IPS-15b (cell line): Measurements from ENCODE around the gene JUND.
A peak's percentile ranks its signal among the peaks of the same experiment; 100 is the strongest.

ENCODE experiments used
- H3K27me3 ChIP-seq: one replicate; pipeline ENCODE4 v1.6.1; 2013; ENCODE audit warnings: low read length; ENCODE audit not compliant: control insufficient read depth, insufficient read depth
- H3K36me3 ChIP-seq: one replicate; pipeline ENCODE4 v1.6.1; 2013; ENCODE audit warnings: low read length; ENCODE audit not compliant: control insufficient read depth, insufficient read depth
- H3K4me1 ChIP-seq: one replicate; pipeline ENCODE4 v1.6.1; 2013; ENCODE audit warnings: mild to moderate bottlenecking, low read length; ENCODE audit not compliant: control insufficient read depth, insufficient read depth
- H3K4me3 ChIP-seq: one replicate; pipeline ENCODE4 v1.5.1; 2013; ENCODE audit warnings: low read depth, low read length
- H3K9ac ChIP-seq: one replicate; pipeline ENCODE4 v1.6.1; 2013; ENCODE audit warnings: low read depth, mild to moderate bottlenecking, low read length
- H3K9me3 ChIP-seq: one replicate; pipeline ENCODE4 v1.6.1; 2013; ENCODE audit warnings: mild to moderate bottlenecking, low read length; ENCODE audit not compliant: control insufficient read depth, insufficient read depth

The JUND gene

GRCh38 chr19:18261474-18261873, 19.9 kb downstream of the JUND start:
- H3K4me1 ChIP-seq, result no peaks in the 10 kb centered on the region
- no peaks in the 10 kb centered on the region for H3K27me3 ChIP-seq
- H3K9ac ChIP-seq, result no peak overlapping the region
- H3K9me3 ChIP-seq, result no peaks in the 10 kb centered on the region
- H3K4me3 ChIP-seq, result no peak overlapping the region
- no peaks in the 10 kb centered on the region for H3K36me3 ChIP-seq

DNA sequence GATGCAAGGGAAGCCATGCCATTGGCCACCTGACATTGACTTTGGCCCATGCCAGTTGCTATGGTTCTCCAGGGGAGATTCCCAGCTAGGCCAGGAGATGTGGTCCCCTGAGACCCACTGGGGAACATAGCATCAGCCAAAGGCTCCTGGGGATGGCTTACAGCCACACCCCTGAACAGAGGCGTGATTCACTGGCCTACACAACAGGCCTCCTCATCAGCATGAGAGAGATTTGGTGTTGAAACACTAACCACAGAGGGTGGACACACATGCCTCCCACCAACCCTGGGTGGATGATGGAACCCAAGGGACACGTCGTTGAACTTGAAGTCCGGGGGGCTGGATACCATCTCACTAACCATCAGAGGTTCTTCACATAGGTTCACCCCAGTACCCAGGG, 21.5 kb downstream of the JUND start:
- no peaks in the 10 kb centered on the region for H3K9me3 ChIP-seq
- no peak overlapping the region for H3K4me3 ChIP-seq
- no peaks in the 10 kb centered on the region for H3K36me3 ChIP-seq
- H3K27me3 ChIP-seq, result no peaks in the 10 kb centered on the region
- peaks cover 3% of the 10 kb centered on the region for H3K4me1 ChIP-seq
- no peak overlapping the region for H3K9ac ChIP-seq

GRCh38 chr19:18257503-18258470, 23.6 kb downstream of the JUND start:
- H3K4me3 ChIP-seq, result no peak overlapping the region
- no peaks in the 10 kb centered on the region for H3K27me3 ChIP-seq
- H3K4me1 ChIP-seq, result peaks cover 3% of the 10 kb centered on the region
- H3K36me3 ChIP-seq, result no peaks in the 10 kb centered on the region
- no peak overlapping the region for H3K9ac ChIP-seq
- no peaks in the 10 kb centered on the region for H3K9me3 ChIP-seq

DNA sequence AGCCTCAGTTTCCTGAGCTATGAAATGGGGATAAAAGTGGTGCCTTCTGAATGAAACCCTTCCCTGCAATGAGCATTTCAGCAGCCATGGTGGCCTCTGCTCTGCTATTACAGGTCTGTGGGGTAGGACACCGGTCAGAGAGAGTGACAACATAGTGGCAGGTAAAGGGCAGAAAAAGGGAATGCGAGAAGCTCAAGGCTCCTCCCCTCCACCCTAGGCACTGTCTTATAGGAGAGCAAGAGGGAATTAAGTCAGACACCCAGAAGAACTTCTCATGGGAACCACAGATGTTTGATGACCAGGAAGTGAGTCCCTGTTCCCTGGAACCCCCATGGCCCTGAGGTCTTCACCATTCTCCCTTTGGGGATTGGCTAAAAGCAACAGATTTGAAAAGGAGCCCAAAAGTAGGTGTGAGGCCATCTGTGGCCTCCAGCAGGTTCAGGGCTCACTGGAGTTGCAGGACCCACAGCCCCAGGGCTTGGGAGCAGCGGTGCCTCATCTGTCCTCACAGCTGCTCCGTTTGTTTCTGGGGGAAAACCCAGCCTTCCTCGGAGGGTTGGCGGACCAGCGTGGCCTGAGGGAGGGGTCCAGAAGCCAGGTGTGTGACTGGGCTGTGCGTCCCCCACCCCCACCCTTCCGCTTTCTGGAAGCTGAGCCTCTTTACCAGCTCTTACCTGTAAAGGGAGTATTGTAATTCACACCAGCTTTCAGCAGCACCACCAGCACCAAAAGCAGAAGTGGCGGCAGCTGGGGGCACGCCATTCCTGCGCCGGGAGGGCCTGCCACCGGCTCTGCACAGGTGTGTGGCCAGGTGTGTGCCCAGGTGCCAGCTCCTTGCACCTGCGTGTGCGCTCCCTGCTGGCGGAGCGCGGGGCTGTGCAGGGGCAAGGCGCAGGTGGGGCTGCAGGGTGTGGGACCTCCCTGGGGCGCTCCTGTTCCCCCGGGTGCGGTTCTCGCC, 26.6 kb downstream of the JUND start:
- Histone ChIP-seq H3K4me3 (peak overlapping the region; percentile 30), H3K9ac (no peak overlapping the region), H3K4me1 (peaks cover 3% of the 10 kb centered on the region), H3K36me3 (no peaks in the 10 kb centered on the region), H3K27me3 (no peaks in the 10 kb centered on the region), H3K9me3 (no peaks in the 10 kb centered on the region)

DNA sequence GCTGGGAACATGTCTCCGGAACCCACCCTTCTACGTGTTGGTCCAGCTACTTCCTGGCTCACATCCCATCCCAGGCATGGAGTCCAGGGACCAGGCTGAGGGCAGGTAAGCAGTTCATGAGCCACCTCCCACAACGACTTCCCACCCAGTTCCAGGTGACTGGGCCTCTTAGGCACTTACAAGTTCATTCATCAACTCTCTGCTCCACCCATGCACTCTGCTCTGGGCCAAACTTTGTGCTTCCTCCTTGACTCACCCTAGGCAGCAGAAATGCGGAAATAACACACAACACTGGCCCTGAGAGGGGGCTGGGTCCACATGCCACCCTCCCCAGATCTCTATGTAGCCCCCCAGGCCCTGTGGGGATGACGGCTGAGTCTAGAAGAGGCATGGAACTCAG, 27.7 kb downstream of the JUND start:
- peak overlapping the region; percentile 26 for H3K9ac ChIP-seq
- no peaks in the 10 kb centered on the region for H3K36me3 ChIP-seq
- peaks cover 3% of the 10 kb centered on the region for H3K4me1 ChIP-seq
- no peaks in the 10 kb centered on the region for H3K9me3 ChIP-seq
- H3K4me3 ChIP-seq, result no peak overlapping the region
- H3K27me3 ChIP-seq, result no peaks in the 10 kb centered on the region

DNA sequence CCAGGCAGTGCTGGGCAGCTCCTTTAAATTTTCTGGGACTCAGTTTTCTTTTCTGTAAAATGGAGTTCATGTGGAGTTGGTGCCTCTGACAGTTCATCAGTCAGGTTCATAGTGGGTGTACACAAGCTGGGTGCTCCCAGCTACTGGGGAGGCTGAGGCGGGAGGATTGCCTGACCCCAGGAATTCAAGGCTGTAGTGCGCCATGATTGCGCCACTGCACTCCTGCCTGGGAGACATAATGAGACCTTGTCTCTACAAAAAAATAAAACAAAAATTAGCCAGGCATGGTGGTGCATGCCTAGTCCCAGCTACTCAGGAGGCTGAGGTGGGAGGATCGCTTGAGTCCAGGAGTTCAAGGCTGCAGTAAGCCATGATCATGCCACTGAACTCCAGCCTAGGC, 28.3 kb downstream of the JUND start:
- H3K9me3 ChIP-seq, result no peaks in the 10 kb centered on the region
- H3K36me3 ChIP-seq, result no peaks in the 10 kb centered on the region
- no peaks in the 10 kb centered on the region for H3K27me3 ChIP-seq
- H3K9ac ChIP-seq, result no peak overlapping the region
- no peak overlapping the region for H3K4me3 ChIP-seq
- H3K4me1 ChIP-seq, result peaks cover 3% of the 10 kb centered on the region

GRCh38 chr19:18252370-18252717, 29.1 kb downstream of the JUND start:
- H3K36me3 ChIP-seq, result no peaks in the 10 kb centered on the region
- no peak overlapping the region for H3K9ac ChIP-seq
- no peaks in the 10 kb centered on the region for H3K9me3 ChIP-seq
- no peak overlapping the region for H3K4me3 ChIP-seq
- peaks cover 5% of the 10 kb centered on the region for H3K4me1 ChIP-seq
- H3K27me3 ChIP-seq, result no peaks in the 10 kb centered on the region

- no peak overlapping the region for H3K9ac ChIP-seq
- no peak overlapping the region for H3K4me3 ChIP-seq
- H3K27me3 ChIP-seq, result no peaks in the 10 kb centered on the region
- peaks cover 5% of the 10 kb centered on the region for H3K4me1 ChIP-seq
- H3K9me3 ChIP-seq, result no peaks in the 10 kb centered on the region
- H3K36me3 ChIP-seq, result no peaks in the 10 kb centered on the region
These were observed 29.6 kb downstream of the JUND start for GRCh38 chr19:18251587-18252369.

GRCh38 chr19:18249834-18250233, 31.6 kb downstream of the JUND start:
- H3K9me3 ChIP-seq, result no peaks in the 10 kb centered on the region
- peaks cover 2% of the 10 kb centered on the region for H3K4me1 ChIP-seq
- no peak overlapping the region for H3K4me3 ChIP-seq
- no peak overlapping the region for H3K9ac ChIP-seq
- no peaks in the 10 kb centered on the region for H3K36me3 ChIP-seq
- no peaks in the 10 kb centered on the region for H3K27me3 ChIP-seq

- Histone ChIP-seq H3K9me3 (no peaks in the 10 kb centered on the region), H3K4me1 (peaks cover 2% of the 10 kb centered on the region), H3K36me3 (no peaks in the 10 kb centered on the region), H3K4me3 (no peak overlapping the region), H3K9ac (no peak overlapping the region), H3K27me3 (no peaks in the 10 kb centered on the region)
These were observed 36.1 kb downstream of the JUND start for GRCh38 chr19:18245297-18245696.

DNA sequence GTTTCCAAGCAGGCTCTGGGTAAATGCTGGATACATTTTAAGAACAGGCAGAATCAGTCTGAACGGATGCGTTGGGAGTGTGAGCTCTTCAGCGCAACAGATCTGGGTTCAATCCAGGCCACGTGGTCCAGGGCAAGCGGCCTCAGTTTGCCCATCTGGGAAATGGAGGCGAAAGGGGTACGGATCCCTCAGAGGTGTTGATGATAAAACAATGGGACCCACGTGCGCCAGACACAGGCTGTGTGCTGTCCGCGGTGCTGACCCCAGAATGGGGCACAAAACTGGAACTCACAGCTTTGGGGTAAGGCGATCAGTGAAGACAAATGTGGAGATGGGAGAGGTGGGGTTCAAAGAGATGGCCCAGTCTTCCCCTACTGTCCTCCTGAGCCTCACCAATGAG, 42.1 kb downstream of the JUND start:
- Histone ChIP-seq H3K4me1 (no peaks in the 10 kb centered on the region), H3K27me3 (peaks cover 2% of the 10 kb centered on the region), H3K9ac (no peak overlapping the region), H3K4me3 (no peak overlapping the region), H3K36me3 (no peaks in the 10 kb centered on the region), H3K9me3 (no peaks in the 10 kb centered on the region)
